H1 (cell line): ENCODE measurements around the gene PRR23E. TPM values are rescaled to one million over a fixed set of nuclear protein-coding genes. Genes with fewer than 3 reads are reported as not detected.

Experiments used
- POLR2AphosphoS5 ChIP-seq: IDR thresholded peaks from 2 replicates; pipeline ENCODE4 v1.6.1; 2011; ENCODE audit warnings: low read depth, low read length
- SP1 ChIP-seq: IDR thresholded peaks from 2 replicates; pipeline ENCODE4 v1.6.1; 2011; ENCODE audit warnings: low read depth, low read length
- polyA plus RNA-seq, 7 experiments: library from polyadenylated mRNA; depleted of rRNA in 3 of 7; stranded (reverse) in 5 of 7; unstranded in 2 of 7; fragments of >200 nt in 5 of 7; fragments of 200-250 nt in 2 of 7; gene quantifications; 1 replicate in 5 of 7; 2 replicates in 1 of 7; 4 replicates in 1 of 7; pipeline versions ENCODE4 v1.2.1 to v1.2.3, GENCODE V29; 2011 to 2013; ENCODE audit warnings: missing spikeins in 2 of 7, mixed read lengths in 2 of 7
- total RNA-seq: library from RNA; stranded (reverse); fragmentation: NEBNext Ultra II Directional; extraction: Animal tissue kit (Norgen Biotek cat#: 25700); gene quantifications from 2 replicates; pipeline ENCODE4 v1.2.1, GENCODE V29; 2021

PRR23E gene
- total and polyA plus RNA-seq, 2 of the 8 experiments (the other 6 are each of a cell fraction or from before 2014, with no cell fraction given), result not detected

- TF ChIP-seq POLR2AphosphoS5 (no peak), SP1 (no peak)
Observed at GRCh38 chr3:127203024-127203423, 10.1 kb downstream of the PRR23E start (continued).
